ENCODE measurements around the gene ERP44. TPM values are rescaled to one million over a fixed set of nuclear protein-coding genes. Genes with fewer than 3 reads are reported as not detected.

The ERP44 gene
- total and polyA plus RNA-seq, 7 experiments from 2014 or later, result 9.8 to 38.2 (median 16.0) TPM

DNA sequence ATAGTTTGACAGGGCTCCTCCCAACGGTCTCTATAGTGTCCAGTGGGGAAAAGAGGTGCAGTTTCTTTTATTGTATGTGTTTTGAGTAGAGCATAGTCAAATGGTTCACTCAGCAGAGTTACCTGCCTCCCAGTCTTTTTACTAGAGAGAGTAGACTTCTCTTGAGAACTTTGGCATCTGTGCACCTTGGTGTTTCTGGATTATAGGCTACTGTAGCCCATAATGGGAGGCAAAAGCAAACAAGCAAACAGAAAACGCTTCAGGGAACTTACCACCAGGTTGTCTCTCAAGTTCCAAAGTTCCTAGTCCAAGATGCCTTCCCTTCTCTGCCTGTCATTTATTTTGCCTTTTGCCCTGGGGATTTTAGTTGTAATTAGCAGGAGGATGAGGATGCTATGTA is 26.4 kb upstream of the ERP44 start:
- DNase-seq, result no peak
- intact Hi-C loops (cut with micrococcal nuclease), result no loop called here
- no peak overlapping the region for H3K4me3 ChIP-seq (ENCODE audit: low read length)
- Mint-ChIP-seq H3K9me3 (no peaks in the 10 kb centered on the region), H3K27ac (no peak overlapping the region), H3K4me3 (no peak overlapping the region), H3K4me1 (peaks cover 0 to 27% (median 9%) of the 10 kb centered on the region in 7 donors), H3K27me3 (no peaks in the 10 kb centered on the region), H3K36me3 (peaks cover 3 to 60% (median 40%) of the 10 kb centered on the region in 5 donors)
- no peak for ATAC-seq
- no peaks in the 10 kb centered on the region for H3K9me3 ChIP-seq (ENCODE audit: control insufficient read depth in 2 of 3, low read length in 3 of 3)
- peaks cover 0 to 5% (median 0%) of the 10 kb centered on the region in 3 experiments for H3K36me3 ChIP-seq (ENCODE audit: control insufficient read depth in 2 of 3, insufficient read depth in 3 of 3, low read length in 3 of 3)
- ChIA-PET POLR2A (no interaction called here), CTCF (interaction anchor here (0.7 kb wide), 1 partner anchor 344 kb away, joined by 4 read pairs; no protein-coding TSS in a partner anchor)
- no peaks in the 10 kb centered on the region for H3K4me1 ChIP-seq (ENCODE audit: control insufficient read depth in 2 of 2, insufficient read depth in 2 of 2, low read length in 2 of 2)
- H3K27ac ChIP-seq (ENCODE audit: low read depth, low read length), result no peak overlapping the region
- no peaks in the 10 kb centered on the region for H3K27me3 ChIP-seq (ENCODE audit: control insufficient read depth in 2 of 2, insufficient read depth in 2 of 2, low read length in 2 of 2)

GRCh38 chr9:100120286-100120685 is 21.5 kb upstream of the ERP44 start:
- POLR2A ChIA-PET, result no interaction called here
- Histone ChIP-seq H3K4me1 (ENCODE audit: control insufficient read depth in 2 of 2, insufficient read depth in 2 of 2, low read length in 2 of 2) (no peaks in the 10 kb centered on the region), H3K27me3 (ENCODE audit: control insufficient read depth in 2 of 2, insufficient read depth in 2 of 2, low read length in 2 of 2) (no peaks in the 10 kb centered on the region), H3K9me3 (ENCODE audit: control insufficient read depth in 2 of 3, low read length in 3 of 3) (no peaks in the 10 kb centered on the region), H3K36me3 (ENCODE audit: control insufficient read depth in 2 of 3, insufficient read depth in 3 of 3, low read length in 3 of 3) (no peaks in the 10 kb centered on the region), H3K4me3 (ENCODE audit: low read length) (no peak overlapping the region), H3K27ac (ENCODE audit: low read depth, low read length) (no peak overlapping the region)
- ATAC-seq (no peak), DNase-seq (no peak)
- Mint-ChIP-seq H3K9me3 (peaks cover 0 to 3% (median 0%) of the 10 kb centered on the region in 11 donors), H3K27me3 (no peaks in the 10 kb centered on the region), H3K4me3 (no peak overlapping the region), H3K36me3 (peaks cover 6 to 44% (median 27%) of the 10 kb centered on the region in 5 donors), H3K27ac (peak overlapping the region in 1 of 9 donors; percentile 0), H3K4me1 (peaks cover 0 to 23% (median 12%) of the 10 kb centered on the region in 7 donors)
- intact Hi-C loops (cut with micrococcal nuclease), result no loop called here
- CTCF ChIA-PET, result no interaction called here

DNA sequence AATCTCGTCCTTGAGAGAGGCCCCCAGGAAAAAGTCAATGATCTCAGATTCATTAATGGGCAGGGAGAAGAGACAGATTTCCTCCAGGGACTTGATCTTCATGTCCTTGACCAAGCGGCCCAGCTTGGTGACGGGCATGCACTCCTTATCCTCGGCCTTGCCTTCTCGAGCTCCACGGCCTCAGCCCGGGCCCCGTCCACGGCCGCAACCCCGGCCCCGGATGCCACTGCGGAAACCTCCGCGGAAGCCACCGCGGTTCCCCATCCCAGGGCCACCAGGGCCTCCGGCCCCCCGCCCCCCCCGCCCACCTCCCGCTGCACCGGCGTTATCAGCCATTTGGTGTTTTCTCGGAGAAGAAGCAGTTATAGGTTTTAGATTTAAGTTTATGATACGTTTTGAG is 18.5 kb upstream of the ERP44 start:
- Histone ChIP-seq H3K4me3 (ENCODE audit: low read length) (no peak overlapping the region), H3K27me3 (ENCODE audit: control insufficient read depth in 2 of 2, insufficient read depth in 2 of 2, low read length in 2 of 2) (no peaks in the 10 kb centered on the region), H3K36me3 (ENCODE audit: control insufficient read depth in 2 of 3, insufficient read depth in 3 of 3, low read length in 3 of 3) (no peaks in the 10 kb centered on the region), H3K4me1 (ENCODE audit: control insufficient read depth in 2 of 2, insufficient read depth in 2 of 2, low read length in 2 of 2) (no peaks in the 10 kb centered on the region), H3K9me3 (ENCODE audit: control insufficient read depth in 2 of 3, low read length in 3 of 3) (no peaks in the 10 kb centered on the region), H3K27ac (ENCODE audit: low read depth, low read length) (no peak overlapping the region)
- H3K36me3 Mint-ChIP-seq, result peaks cover 7 to 42% (median 26%) of the 10 kb centered on the region in 5 donors
- no peaks in the 10 kb centered on the region for H3K27me3 Mint-ChIP-seq
- intact Hi-C loops (cut with micrococcal nuclease), result no loop called here
- DNase-seq (no peak), ATAC-seq (no peak)
- POLR2A ChIA-PET, result no interaction called here
- peaks cover 0 to 25% (median 14%) of the 10 kb centered on the region in 7 donors for H3K4me1 Mint-ChIP-seq
- H3K9me3 Mint-ChIP-seq, result peaks cover 0 to 4% (median 0%) of the 10 kb centered on the region in 11 donors
- H3K27ac Mint-ChIP-seq, result no peak overlapping the region
- CTCF ChIA-PET, result no interaction called here
- H3K4me3 Mint-ChIP-seq, result no peak overlapping the region

DNA sequence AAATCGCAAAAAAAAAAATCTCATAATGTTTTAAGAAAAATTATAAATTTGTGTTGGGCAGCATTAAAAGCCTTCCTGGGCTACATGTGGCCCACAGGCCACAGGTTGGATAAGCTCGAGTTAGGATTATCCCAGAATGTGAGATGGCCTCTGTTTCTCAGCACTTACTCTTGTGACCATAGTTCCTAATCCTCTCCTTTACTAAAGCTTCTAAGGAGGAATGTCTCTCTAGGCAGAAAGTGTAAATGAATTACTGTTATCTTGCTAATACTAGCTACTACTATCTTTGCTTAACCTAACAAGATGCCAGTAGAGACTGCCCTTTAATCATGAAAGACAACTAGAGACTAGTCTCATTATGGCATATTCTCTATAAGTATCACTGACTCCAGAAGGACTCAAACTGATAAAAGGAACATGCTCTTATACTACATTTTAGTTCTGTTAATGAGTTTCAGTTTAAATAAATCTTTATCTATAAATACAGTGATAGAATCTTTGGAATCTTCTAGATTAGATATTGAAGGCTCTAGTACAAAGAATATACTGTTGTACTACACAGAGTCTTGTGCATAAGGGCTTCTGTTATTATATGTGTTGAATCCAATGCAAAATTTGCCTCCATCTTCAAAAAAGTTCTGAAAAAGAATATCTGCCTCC is 14.0 kb upstream of the ERP44 start:
- H3K4me3 Mint-ChIP-seq, result no peak overlapping the region
- ChIA-PET POLR2A (no interaction called here), CTCF (no interaction called here)
- Histone ChIP-seq H3K9me3 (ENCODE audit: control insufficient read depth in 2 of 3, low read length in 3 of 3) (no peaks in the 10 kb centered on the region), H3K4me1 (ENCODE audit: control insufficient read depth in 2 of 2, insufficient read depth in 2 of 2, low read length in 2 of 2) (no peaks in the 10 kb centered on the region), H3K27me3 (ENCODE audit: control insufficient read depth in 2 of 2, insufficient read depth in 2 of 2, low read length in 2 of 2) (no peaks in the 10 kb centered on the region), H3K4me3 (ENCODE audit: low read length) (no peak overlapping the region), H3K27ac (ENCODE audit: low read depth, low read length) (no peak overlapping the region), H3K36me3 (ENCODE audit: control insufficient read depth in 2 of 3, insufficient read depth in 3 of 3, low read length in 3 of 3) (peaks cover 0 to 7% (median 0%) of the 10 kb centered on the region in 3 experiments)
- ATAC-seq (no peak), DNase-seq (no peak)
- peak overlapping the region in 1 of 9 donors; percentile 18 for H3K27ac Mint-ChIP-seq
- peaks cover 0 to 17% (median 8%) of the 10 kb centered on the region in 7 donors for H3K4me1 Mint-ChIP-seq
- peaks cover 0 to 4% (median 0%) of the 10 kb centered on the region in 11 donors for H3K9me3 Mint-ChIP-seq
- H3K27me3 Mint-ChIP-seq, result no peaks in the 10 kb centered on the region
- H3K36me3 Mint-ChIP-seq, result peaks cover 0 to 33% (median 6%) of the 10 kb centered on the region in 5 donors
- intact Hi-C loops (cut with micrococcal nuclease), result no loop called here

DNA sequence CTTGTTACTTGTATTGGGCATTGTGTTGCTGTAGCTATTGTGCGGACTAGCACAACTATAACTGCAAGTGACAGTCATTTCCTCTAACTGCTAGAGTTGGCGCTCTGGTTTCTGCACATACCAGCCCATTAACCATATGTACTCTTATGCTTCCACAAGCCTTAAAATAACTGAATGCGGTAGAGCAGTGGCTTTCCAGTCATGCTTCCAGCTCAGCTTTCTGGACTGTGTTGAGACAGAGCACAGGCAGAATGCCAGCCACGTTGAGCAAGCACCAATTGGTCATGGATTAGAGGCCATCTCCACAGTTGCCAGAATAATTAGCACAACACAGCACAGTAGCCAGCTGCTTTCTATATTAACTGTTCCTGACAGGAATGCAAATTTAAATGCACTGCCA is 12.4 kb upstream of the ERP44 start:
- no peak for DNase-seq
- peak; percentile 26 for ATAC-seq
- Histone ChIP-seq H3K36me3 (ENCODE audit: control insufficient read depth in 2 of 3, insufficient read depth in 3 of 3, low read length in 3 of 3) (peaks cover 0 to 22% (median 9%) of the 10 kb centered on the region in 3 experiments), H3K9me3 (ENCODE audit: control insufficient read depth in 2 of 3, low read length in 3 of 3) (no peaks in the 10 kb centered on the region), H3K4me3 (ENCODE audit: low read length) (no peak overlapping the region), H3K27me3 (ENCODE audit: control insufficient read depth in 2 of 2, insufficient read depth in 2 of 2, low read length in 2 of 2) (no peaks in the 10 kb centered on the region), H3K4me1 (ENCODE audit: control insufficient read depth in 2 of 2, insufficient read depth in 2 of 2, low read length in 2 of 2) (no peaks in the 10 kb centered on the region), H3K27ac (ENCODE audit: low read depth, low read length) (no peak overlapping the region)
- ChIA-PET POLR2A (no interaction called here), CTCF (no interaction called here)
- Mint-ChIP-seq H3K27ac (no peak overlapping the region), H3K4me3 (no peak overlapping the region), H3K4me1 (peaks cover 0 to 17% (median 8%) of the 10 kb centered on the region in 7 donors), H3K36me3 (peaks cover 0 to 29% (median 6%) of the 10 kb centered on the region in 5 donors), H3K27me3 (no peaks in the 10 kb centered on the region), H3K9me3 (peaks cover 0 to 4% (median 0%) of the 10 kb centered on the region in 11 donors)
- intact Hi-C loops (cut with micrococcal nuclease), result no loop called here

- Mint-ChIP-seq H3K36me3 (peaks cover 0 to 24% (median 5%) of the 10 kb centered on the region in 5 donors), H3K4me1 (peaks cover 0 to 14% (median 6%) of the 10 kb centered on the region in 7 donors), H3K4me3 (no peak overlapping the region), H3K9me3 (no peaks in the 10 kb centered on the region), H3K27me3 (no peaks in the 10 kb centered on the region), H3K27ac (no peak overlapping the region)
- DNase-seq (no peak), ATAC-seq (no peak)
- intact Hi-C loops (cut with micrococcal nuclease), result loop anchor here in 1 of 2 donors (10.0 kb wide), 3 partner anchors 54 to 246 kb away; partner anchors contain the start of gene TEX10
- no peaks in the 10 kb centered on the region for H3K27me3 ChIP-seq (ENCODE audit: control insufficient read depth in 2 of 2, insufficient read depth in 2 of 2, low read length in 2 of 2)
- ChIA-PET POLR2A (no interaction called here), CTCF (no interaction called here)
- H3K9me3 ChIP-seq (ENCODE audit: control insufficient read depth in 2 of 3, low read length in 3 of 3), result no peaks in the 10 kb centered on the region
- H3K4me3 ChIP-seq (ENCODE audit: low read length), result no peak overlapping the region
- no peaks in the 10 kb centered on the region for H3K4me1 ChIP-seq (ENCODE audit: control insufficient read depth in 2 of 2, insufficient read depth in 2 of 2, low read length in 2 of 2)
- peaks cover 0 to 39% (median 14%) of the 10 kb centered on the region in 3 experiments for H3K36me3 ChIP-seq (ENCODE audit: control insufficient read depth in 2 of 3, insufficient read depth in 3 of 3, low read length in 3 of 3)
- no peak overlapping the region for H3K27ac ChIP-seq (ENCODE audit: low read depth, low read length)
Measured at GRCh38 chr9:100108559-100108958, 9.8 kb upstream of the ERP44 start.

GRCh38 chr9:100106616-100107015 is 7.8 kb upstream of the ERP44 start:
- Histone ChIP-seq H3K4me1 (ENCODE audit: control insufficient read depth in 2 of 2, insufficient read depth in 2 of 2, low read length in 2 of 2) (no peaks in the 10 kb centered on the region), H3K9me3 (ENCODE audit: control insufficient read depth in 2 of 3, low read length in 3 of 3) (no peaks in the 10 kb centered on the region), H3K27ac (ENCODE audit: low read depth, low read length) (no peak overlapping the region), H3K27me3 (ENCODE audit: control insufficient read depth in 2 of 2, insufficient read depth in 2 of 2, low read length in 2 of 2) (no peaks in the 10 kb centered on the region), H3K4me3 (ENCODE audit: low read length) (no peak overlapping the region), H3K36me3 (ENCODE audit: control insufficient read depth in 2 of 3, insufficient read depth in 3 of 3, low read length in 3 of 3) (peaks cover 0 to 37% (median 15%) of the 10 kb centered on the region in 3 experiments)
- Mint-ChIP-seq H3K4me3 (no peak overlapping the region), H3K27ac (no peak overlapping the region), H3K27me3 (no peaks in the 10 kb centered on the region), H3K9me3 (no peaks in the 10 kb centered on the region), H3K4me1 (peaks cover 0 to 7% (median 0%) of the 10 kb centered on the region in 7 donors), H3K36me3 (peaks cover 0 to 18% (median 8%) of the 10 kb centered on the region in 5 donors)
- CTCF ChIA-PET, result no interaction called here
- POLR2A ChIA-PET, result no interaction called here
- DNase-seq, result no peak
- no peak for ATAC-seq
- intact Hi-C loops (cut with micrococcal nuclease), result loop anchor here in 1 of 2 donors (10.0 kb wide), 3 partner anchors 52 to 248 kb away; partner anchors contain the start of gene TEX10

Data from naive thymus-derived CD4-positive, alpha-beta T cell (primary cell).